HG02840 (cell line): ENCODE measurements around the gene GARNL3.

Experiments used
- ATAC-seq: cut with Tn5 transposase; IDR thresholded peaks from one replicate; pipeline ENCODE4 v1.9.1; 2021; ENCODE audit warnings: mild to moderate bottlenecking, moderate library complexity, moderate number of reproducible peaks; ENCODE audit not compliant: unreplicated experiment, low FRiP score

Gene GARNL3

GRCh38 chr9:127382541-127382940 lies 118.0 kb downstream of the GARNL3 start:
- ATAC-seq = no peak

DNA sequence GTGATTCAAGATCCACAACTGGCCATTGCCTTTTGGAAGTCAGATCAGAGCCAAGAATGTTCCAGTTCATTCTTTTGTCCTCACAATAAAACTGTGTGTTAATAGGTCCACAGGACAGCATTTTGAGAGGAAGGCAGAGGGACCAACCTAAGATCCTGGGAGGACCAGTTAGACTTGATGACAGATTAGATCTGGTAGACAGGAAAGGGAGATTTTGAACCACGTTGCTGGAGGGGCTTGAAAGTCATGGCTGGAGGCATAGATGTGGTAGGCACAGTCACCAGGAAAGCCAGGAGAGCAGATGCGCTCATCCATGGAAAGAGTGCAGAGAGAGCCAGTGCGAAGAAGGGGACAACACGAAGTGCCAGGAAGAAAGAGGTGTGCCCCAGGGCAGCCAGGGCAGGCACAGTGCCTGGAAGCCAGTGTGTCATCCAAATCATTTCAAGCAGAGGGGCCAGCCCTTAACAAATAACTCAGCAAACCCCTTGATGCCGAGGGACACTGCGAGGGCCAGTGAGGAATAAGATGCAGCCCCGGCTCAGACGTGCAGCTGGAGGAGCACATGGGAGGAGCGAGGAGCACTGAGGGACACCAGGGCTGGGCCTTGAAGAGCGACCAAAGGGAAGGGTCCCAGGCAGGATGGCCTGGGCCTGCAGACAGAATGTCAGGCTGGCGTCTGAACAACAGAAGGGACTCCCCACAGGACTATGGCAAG lies 119.6 kb downstream of the GARNL3 start:
- no peak for ATAC-seq

DNA sequence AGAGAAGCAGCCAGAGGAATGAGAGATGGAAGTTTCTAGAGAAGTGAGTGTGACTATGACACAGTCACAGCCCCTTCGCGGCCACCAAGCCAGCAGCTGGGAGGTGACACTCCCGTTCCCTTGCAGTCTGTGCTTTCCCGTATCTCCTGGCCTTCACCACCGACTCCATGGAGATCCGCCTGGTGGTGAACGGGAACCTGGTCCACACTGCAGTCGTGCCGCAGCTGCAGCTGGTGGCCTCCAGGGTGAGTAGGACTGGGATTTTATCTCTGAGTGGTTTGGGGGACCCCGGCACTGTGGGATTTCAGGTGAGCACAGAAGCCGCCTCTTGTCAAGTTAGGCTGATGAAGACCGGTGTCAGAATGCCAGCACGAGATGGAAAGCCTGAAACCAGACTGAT lies 120.3 kb downstream of the GARNL3 start:
- no peak for ATAC-seq

GRCh38 chr9:127386249-127386648 lies 121.7 kb downstream of the GARNL3 start:
- no peak for ATAC-seq

GRCh38 chr9:127386981-127387380 lies 122.4 kb downstream of the GARNL3 start:
- no peak for ATAC-seq

DNA sequence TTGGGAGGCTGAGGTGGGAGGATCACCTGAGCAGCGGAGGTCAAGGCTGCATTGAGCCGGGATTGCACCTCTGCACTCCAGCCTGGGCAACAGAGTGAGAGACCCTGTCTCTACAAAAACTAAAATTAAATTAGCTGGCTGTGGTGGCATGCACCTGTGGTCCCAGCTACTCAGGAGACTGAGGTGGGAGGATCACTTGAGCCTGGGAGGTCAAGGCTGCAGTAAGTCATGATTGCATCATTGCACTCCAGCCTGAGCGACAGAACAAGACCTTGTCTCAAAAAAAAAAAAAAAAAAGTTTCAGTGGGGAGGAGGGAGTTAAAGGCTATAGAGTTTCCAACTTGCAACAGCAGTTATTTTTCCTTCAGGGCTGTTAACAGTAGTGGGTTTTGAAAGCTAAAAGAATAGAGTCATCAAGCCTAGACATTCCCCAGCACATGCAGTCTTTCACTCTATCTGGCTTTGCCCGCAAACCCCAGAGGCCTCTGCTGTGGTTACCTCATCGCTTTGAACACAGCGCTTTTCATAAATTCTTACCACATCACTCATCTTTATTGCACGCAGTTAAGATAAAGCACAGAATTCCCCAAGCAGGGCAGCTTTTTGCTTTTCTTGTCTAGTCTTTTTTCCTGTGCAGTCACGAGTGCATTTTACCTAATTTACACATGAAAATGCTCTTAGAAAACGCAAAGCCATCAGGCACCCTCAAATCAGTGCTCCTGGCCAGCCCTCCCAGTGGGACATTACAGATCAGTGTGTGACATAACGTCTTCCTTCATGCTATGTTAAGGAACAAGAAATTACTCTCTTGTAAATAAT lies 123.7 kb downstream of the GARNL3 start:
- no peak for ATAC-seq

GRCh38 chr9:127388856-127389238 lies 124.3 kb downstream of the GARNL3 start:
- no peak for ATAC-seq

GRCh38 chr9:127389381-127390247 lies 125.0 kb downstream of the GARNL3 start:
- no peak for ATAC-seq

GRCh38 chr9:127390248-127390545 lies 125.6 kb downstream of the GARNL3 start:
- ATAC-seq = no peak

GRCh38 chr9:127390563-127390962 lies 126.0 kb downstream of the GARNL3 start:
- ATAC-seq = no peak

DNA sequence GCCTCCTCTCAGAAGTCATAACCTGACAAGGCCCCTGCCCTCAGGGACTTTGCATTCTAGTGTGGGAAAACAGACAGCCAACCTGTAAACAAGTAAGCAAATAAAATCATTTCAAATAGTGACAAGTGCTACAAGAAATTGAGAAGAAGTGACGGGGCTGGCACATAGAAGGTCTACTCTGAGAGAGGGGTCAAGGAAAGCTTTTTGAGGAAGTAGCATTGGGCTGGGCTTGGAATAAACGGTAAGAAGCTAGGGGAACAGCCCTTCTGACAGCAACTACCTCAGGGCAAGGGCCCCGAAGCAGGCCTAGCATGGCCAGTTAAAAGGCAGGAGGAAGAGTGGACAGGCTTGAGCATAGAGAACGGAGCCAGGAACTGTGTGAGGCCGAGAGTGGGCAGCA lies 127.6 kb downstream of the GARNL3 start:
- ATAC-seq = no peak

- no peak for ATAC-seq
These were observed 128.4 kb downstream of the GARNL3 start for GRCh38 chr9:127392976-127393375.

DNA sequence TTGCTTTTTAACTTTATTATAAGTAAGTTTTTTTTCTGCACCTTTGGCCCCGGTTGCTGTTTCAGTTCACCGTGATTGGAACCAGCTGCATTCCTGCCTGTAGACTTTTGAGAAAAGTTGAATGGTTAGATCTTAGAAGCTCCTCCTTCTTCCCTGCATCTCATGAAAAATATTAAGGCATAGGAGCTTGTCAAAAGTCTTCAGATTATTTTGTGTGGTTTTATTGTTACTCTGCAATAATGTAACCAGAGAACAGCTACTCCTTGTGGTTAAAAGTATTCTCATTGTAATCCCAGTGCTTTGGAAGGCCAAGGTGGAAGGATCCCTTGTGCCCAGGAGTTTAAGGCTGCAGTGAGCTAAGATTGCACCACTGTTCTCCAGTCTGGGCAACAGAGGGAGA lies 129.1 kb downstream of the GARNL3 start:
- ATAC-seq = no peak

DNA sequence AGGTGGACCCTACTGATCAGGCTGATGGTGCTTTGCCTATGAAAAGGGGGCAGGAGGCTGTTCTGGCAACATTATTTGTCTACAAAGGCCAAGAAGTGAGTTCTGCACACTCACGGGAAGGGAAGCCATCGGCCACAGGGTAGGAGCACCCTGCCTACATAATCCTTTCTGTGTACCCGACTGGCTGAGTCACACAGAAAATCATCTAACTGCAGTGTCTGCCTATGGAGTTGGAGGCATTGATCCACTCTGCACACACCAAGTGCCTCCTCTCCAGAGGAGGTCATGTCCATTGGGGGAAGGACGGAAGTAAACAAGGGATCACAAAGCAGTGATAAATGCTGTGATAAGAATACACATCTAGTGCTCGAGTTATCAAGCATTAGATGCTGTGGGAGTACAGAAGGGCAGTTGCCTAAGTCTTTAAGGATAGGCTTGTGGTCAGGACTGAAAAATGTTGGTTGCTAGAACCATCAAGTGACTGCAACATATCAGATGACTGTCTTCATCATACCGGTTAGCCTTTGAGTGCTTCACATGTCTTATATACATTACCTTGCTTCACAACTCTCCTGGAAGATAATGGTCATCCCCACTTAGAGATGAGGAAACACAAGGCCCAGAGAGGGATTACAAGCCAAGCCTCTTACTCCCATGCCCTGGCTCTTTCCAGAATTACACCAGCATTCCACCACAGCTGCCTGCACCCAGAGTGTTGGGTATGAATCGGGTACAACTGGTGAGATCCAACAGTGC lies 131.1 kb downstream of the GARNL3 start:
- no peak for ATAC-seq

DNA sequence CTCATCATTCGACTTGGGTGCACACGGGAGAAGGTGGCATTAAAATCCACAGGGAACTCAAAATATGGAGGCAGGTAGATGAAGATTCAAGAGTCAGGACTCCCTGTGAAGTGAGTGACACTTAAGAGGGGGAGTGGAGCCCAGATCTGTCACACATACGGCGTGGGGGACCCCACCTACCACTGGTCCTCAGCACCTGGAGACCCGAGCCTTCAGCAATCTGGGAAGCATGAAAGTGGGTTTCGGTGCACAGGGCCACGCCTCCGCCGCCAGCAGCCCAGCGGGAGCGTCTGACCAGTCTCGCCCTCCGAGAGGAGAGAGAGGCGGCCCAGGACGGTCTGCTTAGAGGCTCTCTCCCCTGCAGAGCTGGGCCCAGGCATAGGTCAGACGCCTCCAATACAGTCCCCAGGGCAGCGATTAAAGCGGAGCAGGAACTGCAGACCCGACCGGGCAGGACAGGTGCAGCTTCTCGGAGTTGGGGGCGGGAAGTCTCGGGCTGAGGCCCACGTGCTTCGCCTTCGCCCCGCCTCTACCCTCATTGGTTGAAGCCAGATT lies 131.8 kb downstream of the GARNL3 start:
- no peak for ATAC-seq

- ATAC-seq = peak; percentile 97
These were observed 132.5 kb downstream of the GARNL3 start, which contains the start of gene SLC2A8 for GRCh38 chr9:127396808-127397645. Gene SLC2A8 (plus strand): TSS chr9:127397169. CDS start chr9:127397231, 62 bp downstream.

GRCh38 chr9:127397646-127398274 lies 133.2 kb downstream of the GARNL3 start:
- no peak for ATAC-seq

DNA sequence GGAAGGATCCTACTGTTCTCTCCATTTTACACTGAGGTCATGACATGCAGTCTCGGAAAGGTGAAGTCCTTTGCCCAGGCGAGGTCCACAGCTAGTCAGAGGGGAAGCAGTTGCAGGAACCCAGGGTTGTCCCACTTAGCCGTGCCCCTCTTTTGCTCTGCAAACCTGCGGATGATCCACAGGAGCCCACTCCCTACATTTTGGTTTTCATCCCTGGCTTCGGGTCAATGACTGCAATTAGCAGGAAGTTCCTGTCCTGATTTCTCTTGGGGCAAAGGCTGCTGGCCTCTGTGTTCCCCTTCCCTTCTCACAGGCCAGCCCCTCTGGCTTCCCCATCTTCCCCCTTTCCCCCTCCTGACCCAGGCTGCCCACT lies 133.7 kb downstream of the GARNL3 start:
- ATAC-seq = no peak
